ENCODE measurements around the gene CDH12. TPM values are rescaled to one million over a fixed set of nuclear protein-coding genes. Genes with fewer than 3 reads are reported as not detected.
"Not testable (repeated sequence)": the region's sequence is repeated elsewhere in the genome, so short reads cannot be mapped to it uniquely, and the experiment has no call there.

Gene CDH12
- total RNA-seq, 1 experiment from 2014 or later, result 0.98 TPM

GRCh38 chr5:22572941-22573340, 280.2 kb downstream of the CDH12 start:
- no peak for DNase-seq (ENCODE audit: low read depth)

- DNase-seq (ENCODE audit: low read depth), result no peak
These were observed 285.2 kb downstream of the CDH12 start for GRCh38 chr5:22567983-22568382.

GRCh38 chr5:22560147-22560546, 293.0 kb downstream of the CDH12 start:
- peak; percentile 65 for DNase-seq (ENCODE audit: low read depth)

GRCh38 chr5:22557251-22557650, 295.9 kb downstream of the CDH12 start:
- DNase-seq (ENCODE audit: low read depth), result no peak

- no peak for DNase-seq (ENCODE audit: low read depth)
These were observed 298.7 kb downstream of the CDH12 start for GRCh38 chr5:22554475-22554874.

- no peak for DNase-seq (ENCODE audit: low read depth)
These were observed 303.1 kb downstream of the CDH12 start for GRCh38 chr5:22549876-22550671.

- DNase-seq (ENCODE audit: low read depth), result no peak
These were observed 310.8 kb downstream of the CDH12 start for GRCh38 chr5:22542340-22542739.

- DNase-seq (ENCODE audit: low read depth), result no peak
These were observed 312.1 kb downstream of the CDH12 start for GRCh38 chr5:22541037-22541436.

- DNase-seq (ENCODE audit: low read depth), result no peak
These were observed 313.4 kb downstream of the CDH12 start for GRCh38 chr5:22539762-22540161.

GRCh38 chr5:22531986-22532385, 321.2 kb downstream of the CDH12 start:
- DNase-seq (ENCODE audit: low read depth), result no peak

GRCh38 chr5:22521521-22521920, 331.6 kb downstream of the CDH12 start:
- no peak for DNase-seq (ENCODE audit: low read depth)

- DNase-seq (ENCODE audit: low read depth), result not testable (repeated sequence)
These were observed 336.6 kb downstream of the CDH12 start for GRCh38 chr5:22516497-22516896.

GRCh38 chr5:22514231-22514630, 338.9 kb downstream of the CDH12 start:
- peak; percentile 46 for DNase-seq (ENCODE audit: low read depth)

GRCh38 chr5:22505891-22506290, 347.3 kb downstream of the CDH12 start:
- DNase-seq (ENCODE audit: low read depth), result no peak

- no peak for DNase-seq (ENCODE audit: low read depth)
These were observed 348.7 kb downstream of the CDH12 start for GRCh38 chr5:22504411-22504810.

GRCh38 chr5:22500556-22500955, 352.6 kb downstream of the CDH12 start:
- no peak for DNase-seq (ENCODE audit: low read depth)

GRCh38 chr5:22496666-22497065, 356.5 kb downstream of the CDH12 start:
- DNase-seq (ENCODE audit: low read depth), result no peak

GRCh38 chr5:22495016-22495720, 358.0 kb downstream of the CDH12 start:
- no peak for DNase-seq (ENCODE audit: low read depth)

GRCh38 chr5:22488427-22488826, 364.7 kb downstream of the CDH12 start:
- DNase-seq (ENCODE audit: low read depth), result no peak

- DNase-seq (ENCODE audit: low read depth), result no peak
These were observed 372.8 kb downstream of the CDH12 start for GRCh38 chr5:22480305-22480704.

- peak; percentile 7 for DNase-seq (ENCODE audit: low read depth)
These were observed 379.3 kb downstream of the CDH12 start for GRCh38 chr5:22473886-22474285.

- no peak for DNase-seq (ENCODE audit: low read depth)
These were observed 382.0 kb downstream of the CDH12 start for GRCh38 chr5:22471154-22471553.

- DNase-seq (ENCODE audit: low read depth), result no peak
These were observed 382.7 kb downstream of the CDH12 start for GRCh38 chr5:22470408-22470807.
